ENCODE results near the gene ORM1. TPM values are rescaled to one million over a fixed set of nuclear protein-coding genes. Genes with fewer than 3 reads are reported as not detected.
"Not testable (repeated sequence)": the region's sequence is repeated elsewhere in the genome, so short reads cannot be mapped to it uniquely, and the experiment has no call there.

ORM1 gene
- total and polyA plus RNA-seq, 2 donors (not counting 3 experiments of a cell fraction or from before 2014, with no cell fraction given) = not detected

GRCh38 chr9:114329625-114330022 lies 6.7 kb downstream of the ORM1 start, which contains the start of gene ORM2:
TSS of gene ORM2 (plus strand) at chr9:114329869. CDS start at chr9:114329905, 36 bp downstream.
- H3K4me3 ChIP-seq (replicated peaks in 1 of 3; ENCODE audit: insufficient read depth in 1 of 3, low read depth in 1 of 3, low read length in 3 of 3); H3K9me3 ChIP-seq (replicated peaks; ENCODE audit: control insufficient read depth, insufficient read depth, low read length); DNase-seq (ENCODE audit: low read depth, low spot score); CTCF ChIA-PET; POLR2A ChIA-PET; H2AFZ ChIP-seq (ENCODE audit: low read depth, low read length); H3K9me1 ChIP-seq (replicated peaks; ENCODE audit: control insufficient read depth, extremely low read depth, insufficient read depth, low read length); H3K4me2 ChIP-seq (ENCODE audit: insufficient read depth, low read length); BruUV-seq (replicated peaks); H3K9ac ChIP-seq (replicated peaks; ENCODE audit: extremely low read depth, insufficient read depth, low read length); H4K20me1 ChIP-seq (replicated peaks; ENCODE audit: control insufficient read depth, extremely low read depth, insufficient read depth, low read length); FAIRE-seq; H3K79me2 ChIP-seq (ENCODE audit: control insufficient read depth, insufficient read depth, low read length); H3K27me3 ChIP-seq (ENCODE audit: control insufficient read depth in 2 of 2, insufficient read depth in 2 of 2, low read length in 2 of 2); dilution Hi-C loops (cut with MboI; ENCODE audit: extremely low pct_ligation_motif_present, low sequenced_read_pairs); H3K36me3 ChIP-seq (ENCODE audit: control insufficient read depth in 2 of 2, extremely low read depth in 1 of 2, insufficient read depth in 2 of 2, low read length in 2 of 2); H3K27ac ChIP-seq (ENCODE audit: insufficient read depth, low read depth, low read length); H3K4me1 ChIP-seq (ENCODE audit: control insufficient read depth, extremely low read depth, insufficient read depth, low read length): not testable (repeated sequence)
- intact Hi-C loops (cut with micrococcal nuclease) = loop anchor here (10.0 kb wide), 1 partner anchor 175 kb away; the partner anchor contains the start of gene WHRN

- no peaks in the 10 kb centered on the region for H3K4me1 ChIP-seq (ENCODE audit: control insufficient read depth, extremely low read depth, insufficient read depth, low read length)
- no peak overlapping the region for H3K27ac ChIP-seq (ENCODE audit: insufficient read depth, low read depth, low read length)
- peaks cover 0 to 2% of the 10 kb centered on the region in 2 experiments for H3K36me3 ChIP-seq (ENCODE audit: control insufficient read depth in 2 of 2, extremely low read depth in 1 of 2, insufficient read depth in 2 of 2, low read length in 2 of 2)
- H3K79me2 ChIP-seq (ENCODE audit: control insufficient read depth, insufficient read depth, low read length) = no peaks in the 10 kb centered on the region
- no TSS peak for BruUV-seq (replicated peaks)
- dilution Hi-C loops (cut with MboI; ENCODE audit: extremely low pct_ligation_motif_present, low sequenced_read_pairs) (no loop called here), intact Hi-C loops (cut with micrococcal nuclease) (loop anchor here (10.0 kb wide), 1 partner anchor 174 kb away; the partner anchor contains the start of gene WHRN)
- TF ChIP-seq MAX (IDR thresholded peaks at IDR 0.05; ENCODE audit: insufficient read depth, insufficient read length) (no peak), FOS (IDR thresholded peaks at IDR 0.05; ENCODE audit: borderline replicate concordance, insufficient read depth, low read length) (no peak), JUN (IDR thresholded peaks at IDR 0.05; ENCODE audit: borderline replicate concordance, insufficient read depth, insufficient read length, low read depth) (no peak), POLR2A (IDR thresholded peaks at IDR 0.05; ENCODE audit: low read depth, low read length) (no peak), CTCF (IDR thresholded peaks at IDR 0.05; ENCODE audit: extremely low read depth in 1 of 2, insufficient read depth in 1 of 2, low read depth in 1 of 2, low read length in 2 of 2) (no peak), GATA2 (IDR thresholded peaks at IDR 0.05; ENCODE audit: insufficient read depth, insufficient read length, low read depth, low read length) (no peak), POLR2AphosphoS5 (IDR thresholded peaks at IDR 0.05; ENCODE audit: insufficient read depth, low read depth, low read length) (no peak), EZH2 (IDR thresholded peaks at IDR 0.05; ENCODE audit: borderline replicate concordance, low read depth, low read length, severe bottlenecking) (no peak), MYC (IDR thresholded peaks at IDR 0.05; ENCODE audit: low read depth, low read length) (no peak)
- no peaks in the 10 kb centered on the region for H3K27me3 ChIP-seq (ENCODE audit: control insufficient read depth in 2 of 2, insufficient read depth in 2 of 2, low read length in 2 of 2)
- H2AFZ ChIP-seq (ENCODE audit: low read depth, low read length) = no peak overlapping the region
- H3K9me3 ChIP-seq (replicated peaks; ENCODE audit: control insufficient read depth, insufficient read depth, low read length) = no peaks in the 10 kb centered on the region
- no peak for DNase-seq (ENCODE audit: low read depth, low spot score)
- CTCF ChIA-PET = no interaction called here
- no peak for FAIRE-seq
- H3K4me3 ChIP-seq (replicated peaks in 1 of 3; ENCODE audit: insufficient read depth in 1 of 3, low read depth in 1 of 3, low read length in 3 of 3) = no peak overlapping the region
- no peaks in the 10 kb centered on the region for H3K9me1 ChIP-seq (replicated peaks; ENCODE audit: control insufficient read depth, extremely low read depth, insufficient read depth, low read length)
- no peak overlapping the region for H3K4me2 ChIP-seq (ENCODE audit: insufficient read depth, low read length)
- no peaks in the 10 kb centered on the region for H4K20me1 ChIP-seq (replicated peaks; ENCODE audit: control insufficient read depth, extremely low read depth, insufficient read depth, low read length)
- POLR2A ChIA-PET = no interaction called here
- H3K9ac ChIP-seq (replicated peaks; ENCODE audit: extremely low read depth, insufficient read depth, low read length) = no peak overlapping the region
These were observed 7.7 kb downstream of the ORM1 start for GRCh38 chr9:114330636-114331035.
